ENCODE data around the gene MECP2.
"Not testable (repeated sequence)": the region's sequence is repeated elsewhere in the genome, so short reads cannot be mapped to it uniquely, and the experiment has no call there.

The MECP2 gene

DNA sequence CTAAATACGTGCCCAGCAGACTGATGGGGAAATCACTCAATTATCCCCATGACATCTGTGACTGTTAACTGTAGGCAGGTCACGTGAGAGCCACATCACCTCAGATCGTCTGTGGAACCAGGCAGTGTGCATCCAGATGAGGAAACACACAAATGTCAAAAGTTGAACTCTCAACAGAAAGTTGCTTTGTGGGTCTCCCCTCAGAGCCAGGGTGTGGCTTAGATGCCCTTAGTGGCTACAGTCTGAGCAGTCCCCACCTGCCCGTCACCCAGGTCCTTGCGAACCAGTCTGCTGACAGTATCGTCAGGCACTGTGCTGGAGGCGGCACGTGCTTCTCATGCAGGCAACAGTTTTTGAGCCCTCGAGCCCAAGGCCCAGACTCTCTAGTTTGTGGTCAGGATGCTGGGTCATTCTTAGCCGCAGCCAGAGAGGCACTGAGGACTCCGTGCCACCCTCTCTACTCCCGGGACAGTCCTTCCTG is 114.2 kb downstream of the MECP2 start:
- in situ Hi-C loops (cut with HindIII; ENCODE audit: low pct_ligation_motif_present, low pct_unique_long_range_greater_than_20kb, low sequenced_read_pairs), result no loop called here

DNA sequence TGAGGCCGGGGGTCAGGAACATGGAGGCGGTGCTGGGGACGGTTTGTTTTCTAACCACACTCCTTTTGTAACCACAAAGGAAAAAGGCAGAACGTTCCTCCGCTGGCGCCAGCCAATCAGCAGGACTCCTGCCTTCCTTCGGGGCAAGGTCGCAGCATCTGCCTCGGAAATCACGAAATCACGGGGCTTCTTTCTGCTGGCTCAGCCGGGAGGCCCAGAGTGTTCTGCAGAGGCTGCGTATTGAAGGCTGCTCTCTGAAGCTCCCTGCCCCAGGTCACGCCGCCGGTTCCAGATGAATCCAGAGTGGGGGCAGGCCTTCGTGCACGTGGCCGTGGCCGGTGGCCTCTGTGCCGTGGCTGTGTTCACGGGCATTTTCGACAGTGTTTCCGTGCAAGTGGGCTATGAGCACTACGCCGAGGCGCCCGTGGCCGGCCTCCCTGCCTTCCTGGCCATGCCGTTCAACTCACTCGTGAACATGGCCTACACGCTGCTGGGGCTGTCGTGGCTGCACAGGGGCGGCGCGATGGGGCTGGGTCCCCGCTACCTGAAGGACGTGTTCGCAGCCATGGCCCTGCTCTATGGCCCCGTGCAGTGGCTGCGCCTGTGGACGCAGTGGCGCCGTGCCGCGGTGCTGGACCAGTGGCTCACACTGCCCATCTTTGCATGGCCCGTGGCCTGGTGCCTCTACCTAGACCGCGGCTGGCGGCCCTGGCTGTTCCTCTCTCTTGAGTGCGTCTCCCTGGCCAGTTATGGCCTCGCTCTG is 115.6 kb downstream of the MECP2 start:
- in situ Hi-C loops (cut with HindIII; ENCODE audit: low pct_ligation_motif_present, low pct_unique_long_range_greater_than_20kb, low sequenced_read_pairs), result no loop called here
- DNase-seq, result no peak

More for the DNA sequence above, 114.2 kb downstream of the MECP2 start:
- DNase-seq, result no peak

DNA sequence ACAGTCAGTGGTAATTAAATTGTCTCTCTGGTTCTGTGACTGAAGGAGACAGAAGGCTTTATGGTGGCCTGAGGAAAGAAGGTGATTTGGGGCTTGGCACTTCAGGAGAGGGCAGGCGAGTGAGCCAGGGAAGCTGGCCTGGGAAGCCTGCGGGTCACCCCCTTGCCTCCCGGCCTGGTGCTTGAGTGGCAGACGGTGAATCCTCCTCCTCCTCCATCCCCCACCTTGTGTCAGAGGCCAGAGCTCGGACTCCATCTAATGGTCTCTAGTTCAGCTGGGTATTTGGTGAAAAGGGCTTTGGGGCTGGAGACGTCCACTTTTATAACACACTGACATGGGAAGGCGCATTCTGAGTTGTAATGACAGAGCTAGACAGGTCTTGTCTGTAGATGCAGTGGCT is 116.3 kb downstream of the MECP2 start:
- in situ Hi-C loops (cut with HindIII; ENCODE audit: low pct_ligation_motif_present, low pct_unique_long_range_greater_than_20kb, low sequenced_read_pairs), result no loop called here

DNA sequence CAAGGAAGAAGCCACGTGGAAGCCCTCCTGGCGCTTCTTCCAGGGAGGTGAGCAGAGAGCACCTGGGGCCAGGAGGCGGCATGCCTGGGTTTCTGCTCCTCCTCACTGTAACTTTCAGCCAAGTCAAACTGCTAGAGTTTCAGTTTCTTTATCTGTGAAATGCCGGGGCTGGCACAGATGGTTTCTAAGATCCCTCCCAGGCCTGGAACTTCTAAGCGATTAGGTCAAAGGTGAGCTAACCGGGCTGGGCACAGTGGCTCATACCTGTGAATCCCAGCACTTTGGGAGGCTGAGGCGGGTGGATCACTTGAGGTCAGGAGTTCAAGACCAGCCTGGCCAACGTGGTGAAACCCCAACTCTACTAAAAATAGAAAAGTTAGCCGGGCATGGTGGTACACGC is 117.1 kb downstream of the MECP2 start:
- in situ Hi-C loops (cut with HindIII; ENCODE audit: low pct_ligation_motif_present, low pct_unique_long_range_greater_than_20kb, low sequenced_read_pairs); DNase-seq: not testable (repeated sequence)

More for the DNA sequence above, 116.3 kb downstream of the MECP2 start:
- DNase-seq, result no peak

DNA sequence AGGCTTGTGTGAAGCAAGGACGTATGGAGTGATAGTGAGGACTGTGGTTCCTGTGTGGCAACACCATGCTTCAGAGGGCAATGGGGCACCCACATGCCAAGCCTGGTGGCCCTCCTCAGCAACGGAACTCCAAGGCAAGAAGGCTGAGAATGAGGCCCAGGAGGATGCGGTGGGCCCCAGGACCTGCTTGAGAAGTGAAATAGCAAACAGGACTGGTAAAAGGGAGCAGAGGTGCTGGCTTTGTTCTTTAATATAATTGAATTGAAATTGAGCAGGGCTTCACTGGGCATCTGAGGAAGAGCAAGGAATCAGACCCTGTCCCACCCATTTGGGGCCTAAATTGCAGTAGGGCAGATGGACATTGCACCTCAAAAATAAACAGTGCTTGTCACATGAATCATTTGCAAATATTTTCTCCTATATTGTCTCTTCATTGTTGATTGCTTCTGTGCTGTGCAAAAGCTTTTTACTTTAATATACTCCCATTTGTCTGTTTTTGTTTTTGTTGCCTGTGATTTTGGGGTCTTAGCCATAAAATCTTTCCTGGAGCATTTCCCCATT is 122.7 kb downstream of the MECP2 start:
- no peak for DNase-seq
- in situ Hi-C loops (cut with HindIII; ENCODE audit: low pct_ligation_motif_present, low pct_unique_long_range_greater_than_20kb, low sequenced_read_pairs), result no loop called here

DNA sequence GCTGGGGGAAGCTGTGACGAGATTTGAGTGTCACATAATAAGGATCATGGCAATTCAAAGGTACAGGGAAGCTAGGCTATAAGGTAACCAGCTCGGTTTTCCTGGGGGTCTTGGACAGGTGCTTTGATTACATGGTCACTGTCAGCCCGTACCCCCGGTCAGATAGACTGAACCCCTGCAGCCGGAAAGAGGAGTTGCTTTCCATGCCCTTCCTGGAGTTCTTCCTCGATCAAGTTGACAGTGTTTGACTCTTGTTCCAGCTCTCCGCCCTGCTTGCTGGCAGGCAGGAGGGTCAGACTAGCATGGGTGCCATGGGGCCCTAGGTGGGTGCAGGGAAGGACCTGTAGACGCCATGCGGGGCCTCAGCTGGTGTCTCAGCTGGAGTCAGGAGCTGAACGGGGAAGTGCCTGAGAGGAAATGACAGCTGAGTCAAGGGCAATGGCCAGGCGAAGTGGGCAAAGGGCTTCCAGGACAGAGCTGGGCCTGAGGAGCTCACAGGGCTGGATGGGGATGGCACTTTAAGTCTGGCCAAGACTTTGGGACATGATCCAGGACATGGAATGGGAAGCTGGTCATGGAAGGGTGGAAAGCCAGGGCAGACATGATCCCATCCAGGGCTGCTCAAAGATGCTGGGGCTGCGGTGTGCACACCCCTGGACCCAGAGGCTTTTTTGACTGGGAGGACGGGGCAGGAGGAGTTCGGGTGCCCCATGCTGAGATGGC is 123.4 kb downstream of the MECP2 start:
- in situ Hi-C loops (cut with HindIII; ENCODE audit: low pct_ligation_motif_present, low pct_unique_long_range_greater_than_20kb, low sequenced_read_pairs), result no loop called here
- DNase-seq, result no peak

DNA sequence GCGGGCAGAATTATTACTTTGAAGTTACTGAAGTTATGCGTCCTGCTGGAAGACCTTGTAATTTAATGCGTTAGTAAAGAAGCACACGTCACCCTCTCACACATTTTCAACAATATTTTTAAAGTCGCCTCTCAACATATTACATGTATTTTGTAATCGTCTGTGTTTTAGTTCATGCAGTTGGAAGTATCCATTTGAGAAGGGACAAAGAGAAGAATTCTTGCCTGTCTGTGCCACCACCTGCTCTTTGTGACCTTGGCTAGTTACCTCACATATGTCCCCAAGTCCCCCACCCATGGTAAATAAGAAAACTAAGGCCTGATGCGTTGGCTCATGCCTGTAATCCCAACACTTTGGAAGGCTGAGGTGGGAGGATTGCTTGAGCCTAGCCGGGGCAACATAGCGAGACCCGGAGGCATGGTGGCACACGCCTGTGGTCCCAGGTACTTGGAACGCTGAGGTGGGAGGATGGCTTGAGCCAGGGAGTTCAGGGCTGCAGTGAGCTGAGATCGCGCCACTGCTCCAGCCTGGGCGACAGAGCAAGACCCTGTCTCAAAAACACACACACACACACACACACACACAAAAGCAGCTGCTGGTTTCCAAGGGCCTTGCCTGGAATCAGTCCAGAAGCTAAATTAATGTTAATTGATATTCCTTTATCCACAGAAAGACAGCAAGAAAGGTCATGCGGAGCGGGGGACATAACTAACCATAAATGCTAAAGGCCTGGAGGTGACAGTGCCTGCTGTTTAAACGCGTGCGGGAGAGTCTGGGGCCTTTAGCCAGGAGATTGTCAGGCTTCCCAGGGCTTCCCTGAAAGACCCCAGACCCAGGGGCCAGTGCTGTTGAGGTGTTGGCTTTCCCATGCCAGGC is 124.2 kb downstream of the MECP2 start:
- in situ Hi-C loops (cut with HindIII; ENCODE audit: low pct_ligation_motif_present, low pct_unique_long_range_greater_than_20kb, low sequenced_read_pairs), result no loop called here
- peak; percentile 1 for DNase-seq

DNA sequence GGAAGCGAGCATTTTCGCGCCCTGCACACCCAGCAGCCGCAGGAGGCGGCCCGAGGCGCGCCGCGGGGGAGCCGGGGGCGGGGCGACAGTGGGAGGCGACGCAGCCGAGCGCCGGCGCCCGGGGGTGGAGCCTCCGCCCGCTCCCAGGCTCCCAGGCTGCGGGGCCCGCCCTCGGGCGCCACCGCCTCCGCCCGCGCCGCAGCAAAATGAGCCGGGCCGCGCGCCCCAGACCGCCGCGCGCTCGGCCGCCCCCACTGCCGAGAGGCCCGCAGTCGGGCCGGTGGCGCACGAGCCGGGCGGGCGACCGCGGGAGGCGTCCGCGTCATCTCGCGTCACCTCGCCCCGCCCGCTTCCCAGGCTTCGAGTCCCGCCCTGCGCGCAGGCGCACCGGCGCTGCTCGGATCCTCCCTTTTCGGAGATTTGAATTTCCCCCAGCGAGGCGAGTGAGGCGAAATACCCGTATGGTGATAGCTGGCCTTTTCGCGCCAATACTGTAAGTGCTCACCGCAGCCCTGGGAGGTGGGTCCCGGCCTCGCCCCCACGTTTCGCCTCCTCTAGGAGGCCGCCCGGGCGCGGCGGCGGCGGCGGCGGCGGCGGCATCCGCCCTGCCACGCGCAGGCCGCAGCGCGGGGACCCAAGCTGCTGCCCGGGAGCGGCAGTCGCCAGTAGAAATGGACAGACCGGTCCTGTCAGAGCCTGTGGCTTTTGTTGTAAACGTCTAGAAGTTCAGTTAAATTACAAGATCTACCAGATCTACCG is 125.0 kb downstream of the MECP2 start, which contains the start of gene TMEM187:
TSS of gene TMEM187 (plus strand) at position 387 of the 759 bp plus-strand sequence. CDS start 9,309 bp downstream, outside the sequence.
- in situ Hi-C loops (cut with HindIII; ENCODE audit: low pct_ligation_motif_present, low pct_unique_long_range_greater_than_20kb, low sequenced_read_pairs), result no loop called here
- DNase-seq, result peak; percentile 80

Measured in ACHN (cell line).